Panc1 (cell line): ENCODE measurements around the gene AVPI1. TPM values are rescaled to one million over a fixed set of nuclear protein-coding genes. Genes with fewer than 3 reads are reported as not detected.
A peak's percentile ranks its signal among the peaks of the same experiment; 100 is the strongest.

Experiments used
- ATAC-seq: fragments of 200-7000 bp; cut with Tn5 transposase; 2 replicates; pipeline ENCODE4 v1.9.1; 2020; ENCODE audit warnings: mild to moderate bottlenecking, moderate library complexity
- BruUV-seq: library from RNA; stranded (reverse); fragments of 400-500 nt; replicated peaks from 2 replicates; lab custom pipeline; 2021; lab: Mats Ljungman, UMichigan
- CTCF ChIA-PET: fragments of 300-600 bp; sonication (Branson Sonifier 250); formaldehyde crosslinking; loops from one replicate; lab custom pipeline; 2022; ENCODE audit warnings: antibody characterized with exemption; lab: Charles Lee
- POLR2A ChIA-PET: fragments of 300-600 bp; sonication (Branson Sonifier 250); formaldehyde crosslinking; loops from one replicate; lab custom pipeline; 2022; ENCODE audit warnings: antibody characterized with exemption; lab: Charles Lee
- DNase-seq: peaks from one replicate; pipeline ENCODE4 v3.0.0-alpha.2; 2010; ENCODE audit warnings: low read depth, low spot score
- H3K27ac ChIP-seq: 2 replicates; pipeline ENCODE4 v1.5.1; 2011; ENCODE audit warnings: mild to moderate bottlenecking, low read length, inconsistent platforms
- H3K27me3 ChIP-seq: fragments of 200-500 bp; sonication (Bioruptor generic); 2 replicates; pipeline ENCODE4 v1.6.0; 2014; ENCODE audit warnings: low read length, inconsistent platforms; ENCODE audit not compliant: control insufficient read depth, insufficient read depth
- H3K36me3 ChIP-seq: fragments of 200-500 bp; sonication (Bioruptor generic); 2 replicates; pipeline ENCODE4 v1.5.1; 2014; ENCODE audit warnings: inconsistent platforms, mild to moderate bottlenecking, low read length, moderate library complexity; ENCODE audit not compliant: control insufficient read depth, insufficient read depth
- H3K4me1 ChIP-seq: 2 replicates; pipeline ENCODE4 v1.5.1; 2011; ENCODE audit warnings: inconsistent platforms, mild to moderate bottlenecking, low read length, moderate library complexity; ENCODE audit not compliant: control insufficient read depth, insufficient read depth
- H3K4me3 ChIP-seq, 2 experiments: 2 replicates each; pipeline ENCODE4 v1.5.1; 2011 to 2012; ENCODE audit warnings: low read depth in 2 of 2, low read length in 2 of 2, mild to moderate bottlenecking in 2 of 2, inconsistent platforms in 1 of 2, moderate library complexity in 1 of 2
- H3K9me3 ChIP-seq: fragments of 200-500 bp; sonication (Bioruptor generic); 2 replicates; pipeline ENCODE4 v1.5.1; 2014; ENCODE audit warnings: low read depth, mild to moderate bottlenecking, inconsistent platforms, low read length, moderate library complexity; ENCODE audit not compliant: control insufficient read depth, insufficient read depth
- CTCF ChIP-seq: fragments of 450-650 bp; IDR thresholded peaks from 2 replicates; pipeline ENCODE4 v1.5.1; 2017; ENCODE audit warnings: mild to moderate bottlenecking
- POLR2AphosphoS5 ChIP-seq: IDR thresholded peaks from 2 replicates; pipeline ENCODE4 v1.6.1; 2012; ENCODE audit warnings: mild to moderate bottlenecking, low read depth, low read length, moderate library complexity
- REST ChIP-seq, 2 experiments: IDR thresholded peaks; 2 replicates each; pipeline ENCODE4 v1.6.1; 2011 to 2012; ENCODE audit warnings: low read depth in 2 of 2, control low read depth in 1 of 2, low read length in 1 of 2, mild to moderate bottlenecking in 1 of 2, moderate library complexity in 1 of 2; ENCODE audit not compliant: insufficient read depth in 1 of 2
- SIN3A ChIP-seq: IDR thresholded peaks from 2 replicates; pipeline ENCODE4 v1.6.1; 2012; ENCODE audit warnings: low read depth, mild to moderate bottlenecking, low read length, moderate library complexity, borderline replicate concordance; ENCODE audit not compliant: insufficient read depth
- TCF7L2 ChIP-seq: IDR thresholded peaks from 2 replicates; pipeline ENCODE4 v1.6.1; 2011; ENCODE audit warnings: mild to moderate bottlenecking, low read depth, low read length, inconsistent platforms
- in situ Hi-C: cut with HindIII; loops from 2 replicates; pipeline ENCODE4 v1.10.0; 2016; ENCODE audit warnings: low sequenced_read_pairs, low pct_unique_long_range_greater_than_20kb
- intact Hi-C: fragments of 100-400 bp; cut with micrococcal nuclease; formaldehyde crosslinking; loops from one replicate; pipeline ENCODE4 v1.10.0; 2022; ENCODE audit not compliant: unreplicated experiment
- total RNA-seq: library from RNA; stranded (reverse); gene quantifications from one replicate; pipeline ENCODE4 v1.2.1, GENCODE V29; 2021; ENCODE audit not compliant: unreplicated experiment

The AVPI1 gene
- total RNA-seq, 1 experiment from 2014 or later, result 8.0 TPM

- no peak for ATAC-seq
- TF ChIP-seq TCF7L2, result no peak
- no peak for TF ChIP-seq CTCF
- TF ChIP-seq SIN3A, result no peak
- TF ChIP-seq POLR2AphosphoS5, result no peak
- no peak for TF ChIP-seq REST (IDR thresholded peaks at IDR 0.05; ENCODE audit: insufficient read depth in 1 of 2, low read depth in 2 of 2, low read length in 1 of 2)
- Histone ChIP-seq H3K9me3 (no peaks in the 10 kb centered on the region), H3K4me1 (peaks cover 26% of the 10 kb centered on the region), H3K27me3 (no peaks in the 10 kb centered on the region), H3K27ac (no peak overlapping the region), H3K4me3 (no peak overlapping the region), H3K36me3 (no peaks in the 10 kb centered on the region)
- no peak for DNase-seq
- POLR2A ChIA-PET, result no interaction called here
- CTCF ChIA-PET, result no interaction called here
- intact Hi-C loops, result no loop called here
- in situ Hi-C loops, result loop anchor here (5.0 kb wide), 1 partner anchor 38 kb away; no protein-coding TSS in a partner anchor
- no TSS peak for BruUV-seq
Observed at GRCh38 chr10:97689559-97690020, 2.5 kb upstream of the AVPI1 start.

DNA sequence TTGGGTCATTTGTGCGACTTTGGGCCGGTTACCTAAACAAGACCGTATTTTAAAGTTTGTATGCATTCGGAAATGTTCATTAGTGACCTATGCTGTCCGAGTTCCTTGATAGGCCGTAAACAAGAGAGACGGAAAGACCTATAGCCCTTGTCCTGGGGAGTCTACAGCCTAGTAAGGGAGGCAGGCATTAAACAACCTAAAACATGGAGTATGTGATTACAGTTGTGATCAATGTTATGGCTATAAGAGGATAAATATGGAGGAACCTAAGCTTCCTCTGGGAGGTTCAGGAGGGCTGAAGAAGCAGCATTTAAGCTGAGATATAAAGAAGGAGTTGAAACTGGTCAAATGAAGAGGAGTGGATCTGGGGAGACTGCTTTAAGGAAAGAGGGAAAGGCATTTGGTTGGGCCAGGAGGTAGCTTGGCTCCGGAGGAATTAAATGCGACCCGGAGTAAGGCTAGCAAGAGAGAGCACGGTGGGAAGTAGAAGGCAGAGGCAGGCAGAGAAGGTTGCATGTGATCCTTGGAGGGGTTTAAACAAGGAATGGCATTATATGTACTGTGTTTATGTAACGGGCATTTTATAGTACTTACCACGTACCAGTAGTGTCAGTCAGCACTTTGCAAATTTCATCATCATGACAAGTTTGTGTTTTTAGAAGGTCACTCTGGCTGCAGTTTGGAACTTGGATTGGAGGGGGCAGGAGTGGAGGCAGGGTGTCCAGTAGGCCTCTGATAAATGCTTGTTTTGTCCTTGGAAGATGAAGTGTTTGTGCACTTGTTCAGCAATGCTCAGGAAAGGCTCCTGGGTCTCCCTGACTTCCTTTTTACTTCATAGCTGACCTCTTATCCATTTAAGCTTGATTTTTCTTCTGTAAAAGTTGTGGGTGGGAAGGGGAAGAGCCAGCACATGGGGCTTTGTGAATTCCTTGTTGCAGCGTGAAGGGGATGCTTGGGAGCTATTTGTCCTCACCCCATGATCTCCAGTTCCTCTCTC, 1.0 kb upstream of the AVPI1 start:
- CTCF ChIA-PET, result interaction anchor here (1.7 to 2.2 kb wide), 3 partner anchors 12 to 22 kb away, joined by 7 to 13 read pairs (median 12); no protein-coding TSS in a partner anchor
- Histone ChIP-seq H3K27ac (peak overlapping the region; percentile 95), H3K9me3 (no peaks in the 10 kb centered on the region), H3K4me3 (peak overlapping the region; percentile 72 to 73), H3K27me3 (no peaks in the 10 kb centered on the region), H3K4me1 (peaks cover 35% of the 10 kb centered on the region), H3K36me3 (no peaks in the 10 kb centered on the region)
- DNase-seq, result no peak
- ATAC-seq, result no peak
- TF ChIP-seq CTCF, result no peak
- no peak for TF ChIP-seq POLR2AphosphoS5
- no peak for TF ChIP-seq SIN3A
- TF ChIP-seq TCF7L2, result no peak
- TF ChIP-seq REST (IDR thresholded peaks at IDR 0.05; ENCODE audit: insufficient read depth in 1 of 2, low read depth in 2 of 2, low read length in 1 of 2), result no peak
- POLR2A ChIA-PET, result interaction anchor here (0.6 kb wide), 1 partner anchor 1899 kb away, joined by 3 read pairs; no protein-coding TSS in a partner anchor
- in situ Hi-C loops (loop anchor here (5.0 kb wide), 1 partner anchor 39 kb away; no protein-coding TSS in a partner anchor), intact Hi-C loops (no loop called here)
- BruUV-seq, result no TSS peak
